Middle frontal gyrus (tissue), 1 donor: ENCODE measurements around the gene C11orf58.
A peak's percentile ranks its signal among the peaks of the same experiment; 100 is the strongest.

Experiments used
- DNase-seq: peaks from one replicate; pipeline ENCODE4 v3.0.0-alpha.2; 2015; ENCODE audit warnings: low spot score; ENCODE audit errors: extremely low spot score

C11orf58 gene

DNA sequence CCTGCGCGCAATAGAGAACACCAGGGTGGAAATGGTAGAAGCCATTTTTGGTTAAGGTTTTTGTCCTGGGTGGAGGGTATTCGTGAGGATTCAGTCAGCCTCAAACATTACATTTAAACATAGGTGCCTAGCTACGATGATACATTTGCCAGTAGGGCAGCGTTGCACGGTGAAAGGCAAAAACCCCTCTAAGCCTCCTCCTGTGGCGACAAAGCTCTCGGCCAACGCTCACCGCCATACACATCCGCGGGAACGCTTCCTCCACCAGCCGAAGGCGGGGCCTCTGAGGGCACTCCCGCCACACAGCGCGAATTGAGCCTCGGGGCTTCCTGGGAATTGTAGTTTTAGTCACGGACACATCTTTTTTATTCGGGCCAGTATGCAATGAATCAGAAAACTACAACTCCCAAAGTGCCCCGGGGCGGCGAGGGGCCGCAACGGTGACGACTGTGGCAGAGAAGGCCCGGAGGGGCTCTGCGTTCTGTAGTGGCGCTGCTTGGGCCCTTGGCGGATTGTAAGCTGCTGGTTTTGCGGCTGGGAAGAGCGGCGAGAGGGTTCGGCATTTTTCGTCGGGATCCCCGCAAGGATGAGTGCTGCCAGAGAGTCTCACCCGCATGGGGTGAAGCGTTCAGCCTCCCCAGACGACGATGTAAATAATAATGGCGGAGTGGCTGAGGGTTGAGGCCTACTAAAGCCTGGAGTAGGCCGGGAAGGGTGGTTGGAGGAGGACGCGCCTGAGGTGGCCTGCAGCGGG, at the start of gene C11orf58:
Gene C11orf58 (plus strand): TSS at position 455 of the 754 bp plus-strand sequence. CDS start 132 bp downstream, at position 587.
- peak; percentile 92 for DNase-seq

DNA sequence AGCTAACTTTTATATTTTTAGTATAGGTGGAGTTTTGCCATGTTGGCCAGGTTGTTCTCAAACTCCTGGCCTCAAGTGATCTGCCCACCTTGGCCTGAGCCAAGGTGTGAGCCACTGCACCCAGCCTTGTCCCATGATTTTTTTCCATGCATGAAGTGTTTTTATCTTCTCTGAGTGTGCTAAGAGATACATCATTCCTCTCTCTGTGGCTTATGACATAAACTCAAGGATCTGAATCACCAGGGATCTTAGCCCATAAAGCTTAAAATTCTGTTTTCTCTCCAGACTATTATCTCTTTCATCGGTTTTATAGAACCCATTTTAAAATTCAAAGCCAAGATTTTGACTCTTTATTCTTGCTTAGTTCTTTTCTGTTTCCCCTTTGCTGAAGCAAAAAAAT, 48.4 kb upstream of the C11orf58 start:
- no peak for DNase-seq

- DNase-seq: no peak
Observed at GRCh38 chr11:16703795-16704194, 34.7 kb upstream of the C11orf58 start.

- no peak for DNase-seq
Observed at GRCh38 chr11:16713594-16713993, 24.9 kb upstream of the C11orf58 start.

DNA sequence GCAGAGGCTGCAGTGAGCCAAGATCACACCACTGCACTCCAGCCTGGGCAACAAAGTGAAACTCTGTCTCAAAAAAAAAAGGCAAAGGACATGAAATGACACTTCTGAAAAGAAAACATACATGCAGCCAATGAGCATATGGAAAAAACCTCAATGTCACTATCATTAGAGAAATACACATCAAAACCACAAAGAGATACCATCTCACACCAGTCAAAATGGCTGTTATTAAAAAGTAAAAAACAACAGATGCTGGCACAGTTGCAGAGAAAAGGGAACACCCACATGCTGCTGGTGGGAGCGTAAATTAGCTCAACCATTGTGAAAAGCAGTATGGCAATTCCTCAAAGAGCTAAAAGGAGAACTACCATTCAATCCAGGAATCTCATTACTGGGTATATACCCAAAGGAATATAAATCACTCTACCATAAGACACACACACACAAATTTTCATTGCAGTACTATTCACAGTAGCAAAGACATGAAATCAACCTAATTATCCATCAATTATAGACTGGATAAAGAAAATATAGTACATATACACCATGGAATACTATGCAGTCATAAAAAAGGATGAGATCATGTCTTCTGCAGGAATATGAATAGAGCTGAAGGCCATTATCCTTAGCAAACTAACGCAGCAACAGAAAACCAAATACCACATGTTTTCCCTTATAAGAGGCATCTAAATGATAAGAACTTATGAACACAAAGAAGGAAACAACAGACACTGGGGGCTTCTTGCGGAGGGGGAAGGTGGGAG, 15.7 kb upstream of the C11orf58 start:
- DNase-seq: no peak

DNA sequence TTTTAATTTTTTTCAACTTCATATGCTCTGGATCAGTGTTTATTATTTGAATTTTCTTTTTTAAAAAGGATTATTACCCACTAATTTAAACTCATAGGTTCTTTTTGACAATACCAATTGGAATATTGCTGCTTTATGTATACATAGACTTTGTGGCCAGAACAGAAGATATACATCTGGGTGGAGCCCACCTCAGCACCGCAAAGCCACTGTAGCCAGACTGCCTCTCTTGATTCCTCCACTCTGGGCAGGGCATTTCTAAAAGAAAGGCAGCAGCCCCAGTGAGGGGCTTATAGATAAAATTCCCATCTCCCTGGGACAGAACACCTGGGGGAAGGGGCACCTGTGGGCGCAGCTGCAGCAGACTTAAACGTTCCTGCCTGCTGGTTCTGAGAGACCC, 10.6 kb upstream of the C11orf58 start:
- DNase-seq: no peak

- no peak for DNase-seq
Observed at GRCh38 chr11:16737818-16738192, 642 bp upstream of the C11orf58 start.

DNA sequence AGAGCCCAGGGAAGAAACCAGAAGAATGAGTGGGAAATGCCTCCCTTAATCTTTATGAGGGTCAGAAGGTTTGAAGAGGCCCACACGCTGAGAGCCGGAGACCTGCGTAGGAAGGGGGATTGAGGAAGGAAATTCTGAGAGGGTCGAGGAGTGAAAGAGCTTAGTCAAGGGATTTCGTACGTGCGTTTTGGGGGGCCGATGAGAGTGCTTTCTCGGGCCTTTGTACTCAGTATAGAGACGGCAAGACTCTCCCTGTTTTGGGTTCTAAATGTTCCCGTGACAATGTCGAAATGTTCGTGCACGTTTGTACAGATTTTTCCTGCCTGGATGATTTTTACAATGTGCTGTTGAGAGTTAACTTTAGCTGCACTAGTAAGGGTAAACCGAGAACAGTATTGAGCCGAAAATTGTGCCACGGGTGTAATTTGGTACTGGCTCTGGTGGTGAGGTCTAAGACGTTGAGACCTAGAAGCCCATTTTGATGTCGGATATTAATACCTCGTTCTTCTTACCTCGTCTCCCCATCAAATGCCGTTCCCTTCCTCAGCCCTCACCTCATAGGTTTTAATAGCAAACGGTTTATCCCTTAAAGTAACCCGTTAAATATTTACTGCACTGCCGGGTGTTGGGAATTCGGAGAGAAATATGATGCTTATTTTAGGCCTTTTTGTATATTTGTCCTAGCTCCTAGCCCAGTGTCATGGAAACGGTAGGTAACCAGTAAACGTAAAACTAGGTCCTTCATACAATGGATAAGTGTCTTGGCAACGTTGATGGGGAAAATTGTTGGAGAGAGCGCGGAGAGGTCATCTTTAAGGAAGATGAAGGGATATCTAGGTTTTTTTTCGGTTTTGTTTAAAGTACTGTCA, 734 bp downstream of the C11orf58 start:
- DNase-seq: no peak

DNA sequence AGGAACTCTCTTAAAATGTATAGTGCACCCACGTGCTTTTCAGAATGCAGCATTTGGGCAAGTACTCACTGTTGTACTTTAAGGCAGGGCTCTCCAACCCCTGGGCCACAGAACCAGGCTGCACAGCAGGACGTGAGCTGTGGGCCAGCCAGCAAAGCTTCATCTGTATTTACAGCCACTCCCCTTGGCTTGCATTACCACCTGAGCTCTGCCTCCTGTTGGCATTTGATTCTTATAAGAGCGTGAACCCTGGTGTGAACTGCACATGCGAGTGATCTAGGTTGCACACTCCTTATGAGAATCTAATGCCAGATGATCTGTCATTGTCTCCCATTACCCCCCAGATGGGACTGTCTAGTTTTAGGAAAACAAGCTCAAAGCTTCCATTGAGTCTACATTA, 3.0 kb downstream of the C11orf58 start:
- DNase-seq: no peak

DNA sequence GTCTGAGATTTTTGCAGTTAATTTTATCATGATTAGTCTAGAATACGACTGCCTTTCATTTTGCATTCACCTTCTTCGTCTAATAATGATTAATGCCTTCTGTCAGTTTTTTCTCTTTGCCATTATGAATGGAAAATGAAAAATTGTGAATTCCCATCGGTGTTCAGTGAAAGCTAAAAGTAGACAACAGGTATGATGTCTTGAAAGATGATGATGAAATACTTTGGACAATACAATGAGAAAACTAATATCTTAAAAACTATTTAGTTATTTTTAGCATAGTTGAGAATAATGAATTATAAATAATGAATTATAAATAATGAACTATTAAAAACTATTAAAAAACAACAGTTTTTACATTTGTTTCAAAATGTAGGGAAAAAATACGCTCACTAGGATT, 5.0 kb downstream of the C11orf58 start:
- DNase-seq: no peak

DNA sequence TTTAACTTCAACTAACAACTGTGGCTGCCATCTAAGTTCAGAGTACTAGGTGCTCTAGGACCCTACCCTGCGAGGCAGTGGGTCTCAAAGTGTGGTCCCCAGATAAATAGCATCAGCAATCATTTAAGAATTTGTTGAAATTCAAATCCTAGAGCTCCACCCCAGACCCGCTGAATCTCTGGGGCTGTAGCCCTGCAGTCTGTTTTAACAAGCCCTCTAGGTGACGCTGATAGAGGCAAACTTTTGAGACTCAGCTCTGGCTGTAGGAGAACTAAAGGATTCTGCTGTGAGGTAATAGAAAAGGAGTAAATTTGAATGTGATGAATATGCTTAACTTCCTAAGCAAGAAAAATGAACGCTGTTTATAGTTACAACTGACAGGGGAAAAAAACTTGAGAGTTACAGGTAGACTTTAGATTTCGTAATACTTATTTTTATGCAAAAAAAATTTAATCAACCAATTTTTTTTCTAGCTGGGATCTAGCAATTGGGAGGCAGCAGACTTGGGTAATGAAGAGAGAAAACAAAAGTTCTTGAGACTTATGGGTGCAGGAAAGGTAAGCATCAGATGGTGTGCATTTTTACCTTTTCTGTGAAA, 5.8 kb downstream of the C11orf58 start:
- DNase-seq: no peak

DNA sequence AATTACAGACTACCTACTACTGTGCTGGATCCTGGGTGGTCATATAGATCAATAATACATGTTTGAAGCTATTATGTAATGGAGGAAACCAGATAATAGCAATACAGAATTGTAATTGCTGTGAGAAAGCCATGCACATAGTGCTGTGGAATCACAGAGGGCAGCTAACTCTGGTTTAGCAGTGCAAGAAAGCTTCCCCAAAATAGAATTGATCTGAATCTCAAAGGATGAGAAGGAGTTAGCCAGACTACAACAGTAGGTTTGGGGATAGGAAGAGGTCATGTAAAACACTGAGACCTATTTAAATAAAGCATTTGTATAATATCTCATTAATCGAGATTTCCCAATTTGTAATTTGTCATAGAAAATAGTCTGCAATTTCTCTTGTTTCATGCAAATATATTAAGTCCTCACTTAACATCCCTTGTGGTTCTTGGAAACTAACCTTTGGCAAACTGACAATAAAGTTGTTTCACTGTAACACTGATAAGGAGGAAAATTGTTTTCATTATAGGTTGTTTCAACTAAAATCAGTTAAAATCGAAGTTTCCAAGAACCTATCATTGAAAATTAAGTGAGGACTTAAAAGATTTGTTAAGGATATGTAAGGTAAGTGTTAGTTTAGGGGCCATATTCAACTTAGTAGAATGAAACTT, 7.6 kb downstream of the C11orf58 start:
- DNase-seq: no peak

DNA sequence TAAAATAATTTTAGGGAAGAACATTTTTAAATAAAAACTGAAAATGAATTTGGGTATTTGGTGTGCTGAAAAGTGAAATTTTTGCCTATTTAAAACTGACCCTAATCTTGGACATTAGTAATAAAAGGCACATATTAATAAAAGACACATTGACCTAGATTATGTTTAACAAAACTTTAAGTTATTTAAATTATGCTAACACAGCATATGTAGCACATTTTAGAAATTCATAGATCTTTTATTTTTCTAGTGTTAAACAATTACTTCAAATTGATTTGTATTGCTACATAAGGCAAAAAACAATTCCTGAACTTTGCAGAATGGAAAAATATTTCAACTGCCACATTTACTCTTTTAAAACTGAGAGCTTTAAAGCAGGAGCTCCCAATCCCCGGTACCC, 10.6 kb downstream of the C11orf58 start:
- no peak for DNase-seq

- no peak for DNase-seq
Observed at GRCh38 chr11:16749666-16750065, 11.2 kb downstream of the C11orf58 start.

DNA sequence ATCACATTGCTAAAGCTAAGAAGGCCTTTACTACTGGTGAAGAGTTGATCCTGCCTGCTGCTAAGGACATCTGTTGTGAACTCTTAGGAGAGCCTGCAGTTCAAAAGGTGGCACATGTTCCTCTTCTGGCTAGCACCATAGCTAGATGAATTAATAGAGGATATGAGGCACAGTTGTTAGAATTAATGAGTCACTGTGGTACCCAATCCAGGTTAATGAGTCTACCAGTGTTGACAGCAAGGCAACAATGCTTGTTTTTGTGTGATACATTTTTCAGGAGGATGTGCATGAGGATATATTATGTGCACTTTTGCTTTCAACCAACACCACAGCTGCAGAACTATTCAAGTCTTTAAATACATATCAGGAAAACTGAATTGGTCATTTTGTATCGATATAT, 12.0 kb downstream of the C11orf58 start:
- no peak for DNase-seq

DNA sequence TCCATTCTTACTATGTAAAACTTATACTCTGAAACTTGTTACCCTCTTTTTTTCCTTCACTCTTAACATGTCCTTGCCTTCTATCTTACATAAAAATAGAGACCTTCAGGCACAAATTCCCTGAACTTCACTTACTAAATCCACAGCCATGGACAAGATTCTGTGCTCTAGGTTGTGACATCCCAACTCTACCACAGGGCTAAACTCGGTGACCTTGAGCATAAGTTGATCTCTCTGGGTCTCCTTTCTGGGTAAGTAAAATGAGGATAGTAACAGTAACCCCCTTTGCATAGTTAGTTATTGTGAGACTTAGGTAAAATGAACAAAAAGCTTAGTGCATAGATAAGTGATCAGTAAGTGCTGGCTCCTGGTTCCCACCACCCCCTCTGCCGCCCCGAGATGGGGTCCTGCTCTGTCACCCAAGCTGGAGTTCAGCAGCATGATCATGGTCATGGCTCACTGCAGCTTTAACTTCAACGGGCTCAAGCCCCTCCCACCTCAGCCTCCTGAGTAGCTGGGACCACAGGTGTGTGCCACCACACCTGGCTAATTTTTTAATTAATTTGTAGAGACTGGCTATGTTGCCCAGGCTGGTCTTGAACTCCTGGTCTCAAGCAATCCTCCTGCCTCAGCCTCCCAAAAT, 20.1 kb downstream of the C11orf58 start:
- DNase-seq: no peak

DNA sequence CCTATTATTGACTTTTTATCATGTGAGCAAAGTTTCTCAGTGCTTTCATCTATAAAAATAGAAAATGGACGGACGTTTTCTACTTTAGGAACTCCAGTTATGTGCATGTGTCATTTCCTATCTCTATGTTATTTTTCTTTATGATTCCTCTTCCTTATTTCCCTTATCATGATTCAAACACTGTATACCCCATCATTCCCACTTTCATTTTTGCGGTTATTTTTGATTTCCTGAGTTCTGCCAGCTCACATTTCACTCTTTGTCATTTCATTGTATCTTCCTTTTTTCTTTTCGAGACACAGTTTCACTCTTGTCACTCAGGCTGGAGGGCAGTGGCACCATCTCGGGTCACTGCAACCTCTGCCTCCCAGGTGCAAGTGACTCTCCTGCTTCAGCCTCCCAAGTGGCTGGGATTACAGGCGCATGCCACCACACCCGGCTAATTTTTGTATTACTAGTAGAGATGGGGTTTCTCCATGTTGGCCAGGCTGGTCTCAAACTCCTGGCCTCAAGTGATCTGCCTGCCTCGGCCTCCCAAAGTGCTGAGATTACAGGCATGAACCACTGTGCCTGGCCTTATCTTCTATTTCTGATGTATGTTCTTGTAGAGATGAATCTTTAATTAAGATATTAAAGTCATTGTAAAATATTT, 21.5 kb downstream of the C11orf58 start:
- no peak for DNase-seq

- DNase-seq: no peak
Observed at GRCh38 chr11:16763746-16764145, 25.3 kb downstream of the C11orf58 start.

DNA sequence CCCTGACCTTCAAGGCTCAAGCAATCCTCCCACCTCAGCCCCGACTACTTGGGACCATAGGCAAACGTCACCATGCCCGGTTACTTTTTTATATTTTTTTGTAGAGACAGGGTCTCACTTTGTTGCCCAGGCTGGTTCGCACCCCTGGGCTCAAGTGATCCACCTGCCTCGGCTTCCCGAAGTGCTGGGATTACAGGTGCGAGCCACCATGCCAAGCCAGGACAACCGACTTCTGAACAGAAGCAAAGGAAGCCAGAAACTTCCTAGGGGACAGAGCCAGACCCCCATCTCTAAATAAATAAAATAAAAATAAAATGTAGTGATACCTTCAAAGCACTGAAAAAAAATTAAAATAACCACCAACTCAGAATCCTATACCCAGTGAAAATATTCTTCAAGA, 26.4 kb downstream of the C11orf58 start:
- no peak for DNase-seq

DNA sequence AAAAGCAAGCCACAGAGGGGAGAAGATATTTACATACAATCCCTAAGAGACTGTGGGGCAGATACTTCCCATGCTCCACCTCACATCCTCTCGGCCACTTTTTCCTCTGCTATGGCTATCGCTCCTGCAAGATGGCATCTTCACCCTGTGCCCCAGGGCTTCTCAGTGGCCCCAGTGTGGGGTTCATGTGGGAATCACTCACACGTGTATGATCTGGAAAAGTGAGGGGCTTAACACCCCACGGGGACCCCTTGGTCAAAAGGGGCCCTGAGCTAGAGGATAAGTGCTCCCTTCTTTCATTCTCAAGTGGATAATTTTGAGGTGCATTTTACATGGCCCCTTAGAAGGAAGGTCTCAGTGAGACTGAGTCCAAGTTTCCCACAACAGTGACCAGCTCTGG, 28.7 kb downstream of the C11orf58 start:
- DNase-seq: no peak
